Suprapubic skin (tissue), 3 donors: ENCODE results near the gene RETREG1.

Experiments used
- CTCF ChIP-seq, 2 donors: fragments of 200-600 bp in 1 of 2; fragments of 450-650 bp in 1 of 2; sonication (generic) in 1 of 2; IDR thresholded peaks; one replicate each; pipeline ENCODE4 v1.5.1; 2016 to 2019; ENCODE audit warnings: antibody characterized with exemption in 2 of 2, mild to moderate bottlenecking in 1 of 2, moderate library complexity in 1 of 2
- POLR2AphosphoS5 ChIP-seq, 3 donors: sonication (generic); formaldehyde crosslinking; IDR thresholded peaks; one replicate each; pipeline ENCODE4 v1.6.1; 2017; ENCODE audit warnings: antibody characterized with exemption in 3 of 3

- TF ChIP-seq CTCF (IDR thresholded peaks at IDR 0.05), result no peak
- TF ChIP-seq POLR2AphosphoS5 (IDR thresholded peaks at IDR 0.05), result no peak
Observed at GRCh38 chr5:16617274-16617968, 624 bp upstream of the RETREG1 start.
